Breast epithelium (tissue), 3 donors: ENCODE data around the gene HDAC8.

Source experiments
- POLR2A ChIP-seq: fragments of 450-650 bp; IDR thresholded peaks from one replicate; pipeline ENCODE4 v1.6.1; 2016; ENCODE audit warnings: antibody characterized with exemption, mild to moderate bottlenecking, moderate library complexity
- POLR2AphosphoS5 ChIP-seq, 3 donors: sonication (generic); formaldehyde crosslinking; IDR thresholded peaks; one replicate each; pipeline ENCODE4 v1.6.1; 2017; ENCODE audit warnings: antibody characterized with exemption in 3 of 3
- TF ChIP-seq, protein P1 (sequence below), 3 donors: fragments of 450-650 bp; IDR thresholded peaks; one replicate each; pipeline ENCODE4 v1.5.1; 2016 to 2017; ENCODE audit warnings: antibody characterized with exemption in 3 of 3, mild to moderate bottlenecking in 3 of 3, moderate library complexity in 3 of 3

DNA sequence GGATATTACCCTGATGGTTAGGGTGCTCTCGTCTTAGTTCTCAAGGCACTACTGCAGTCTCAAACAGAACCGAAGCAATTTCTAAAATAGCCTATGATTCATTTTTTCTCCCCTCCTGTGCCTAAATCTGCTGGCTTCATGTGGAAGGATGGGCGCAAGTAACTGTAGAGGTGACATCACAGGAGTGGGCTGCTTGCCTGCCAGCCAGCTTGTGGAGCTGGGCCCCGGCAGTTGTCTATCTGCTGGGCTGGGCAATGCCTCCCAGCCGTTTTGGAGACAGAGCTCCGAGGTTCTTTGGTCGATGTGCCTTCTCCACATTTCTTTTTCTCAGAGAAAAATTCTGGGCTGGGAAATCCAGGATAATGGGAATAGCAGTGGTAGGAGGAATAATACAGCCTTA, 232.6 kb downstream of the HDAC8 start:
- TF ChIP-seq POLR2A: no peak
- TF ChIP-seq, protein P1, sequence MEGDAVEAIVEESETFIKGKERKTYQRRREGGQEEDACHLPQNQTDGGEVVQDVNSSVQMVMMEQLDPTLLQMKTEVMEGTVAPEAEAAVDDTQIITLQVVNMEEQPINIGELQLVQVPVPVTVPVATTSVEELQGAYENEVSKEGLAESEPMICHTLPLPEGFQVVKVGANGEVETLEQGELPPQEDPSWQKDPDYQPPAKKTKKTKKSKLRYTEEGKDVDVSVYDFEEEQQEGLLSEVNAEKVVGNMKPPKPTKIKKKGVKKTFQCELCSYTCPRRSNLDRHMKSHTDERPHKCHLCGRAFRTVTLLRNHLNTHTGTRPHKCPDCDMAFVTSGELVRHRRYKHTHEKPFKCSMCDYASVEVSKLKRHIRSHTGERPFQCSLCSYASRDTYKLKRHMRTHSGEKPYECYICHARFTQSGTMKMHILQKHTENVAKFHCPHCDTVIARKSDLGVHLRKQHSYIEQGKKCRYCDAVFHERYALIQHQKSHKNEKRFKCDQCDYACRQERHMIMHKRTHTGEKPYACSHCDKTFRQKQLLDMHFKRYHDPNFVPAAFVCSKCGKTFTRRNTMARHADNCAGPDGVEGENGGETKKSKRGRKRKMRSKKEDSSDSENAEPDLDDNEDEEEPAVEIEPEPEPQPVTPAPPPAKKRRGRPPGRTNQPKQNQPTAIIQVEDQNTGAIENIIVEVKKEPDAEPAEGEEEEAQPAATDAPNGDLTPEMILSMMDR (IDR thresholded peaks at IDR 0.05): no peak
- no peak for TF ChIP-seq POLR2AphosphoS5 (IDR thresholded peaks at IDR 0.05)
